ENCODE measurements around the gene MT3. TPM values are rescaled to one million over a fixed set of nuclear protein-coding genes. Genes with fewer than 3 reads are reported as not detected.

MT3 gene
- total RNA-seq, 1 experiment from 2014 or later, result not detected

DNA sequence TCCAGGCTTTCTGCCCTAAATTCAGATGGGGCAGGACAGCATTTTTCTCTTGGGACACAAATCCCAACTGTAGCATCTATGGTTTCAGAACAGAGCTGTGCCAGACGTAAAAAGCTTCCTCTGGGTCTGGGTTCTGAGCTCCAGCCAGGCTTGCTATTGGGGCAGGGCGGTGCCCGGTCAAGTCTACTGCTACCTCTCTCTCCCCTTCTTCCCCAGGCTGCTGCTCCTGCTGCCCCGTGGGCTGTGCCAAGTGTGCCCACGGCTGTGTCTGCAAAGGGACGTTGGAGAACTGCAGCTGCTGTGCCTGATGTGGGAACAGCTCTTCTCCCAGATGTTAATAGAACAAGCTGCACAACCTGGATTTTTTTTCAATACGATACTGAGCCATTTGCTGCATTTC lies 44.2 kb downstream of the MT3 start:
- Histone ChIP-seq H3K4me1 (ENCODE audit: control insufficient read depth, insufficient read depth, low read length) (peaks cover 13% of the 10 kb centered on the region), H3K27ac (ENCODE audit: low read length) (no peak overlapping the region), H3K4me3 (ENCODE audit: low read depth in 2 of 2, low read length in 2 of 2) (no peak overlapping the region), H3K27me3 (ENCODE audit: control insufficient read depth, insufficient read depth, low read length) (no peaks in the 10 kb centered on the region), H3K36me3 (ENCODE audit: control insufficient read depth, insufficient read depth, low read length) (no peaks in the 10 kb centered on the region), H3K9me3 (ENCODE audit: control insufficient read depth, insufficient read depth, low read depth, low read length) (no peaks in the 10 kb centered on the region)
- no peak for ATAC-seq
- BruUV-seq (replicated peaks), result no TSS peak
- no peak for DNase-seq (ENCODE audit: low read depth, low spot score)
- in situ Hi-C loops (cut with HindIII; ENCODE audit: low pct_unique_long_range_greater_than_20kb, low sequenced_read_pairs), result no loop called here
- TF ChIP-seq CTCF (IDR thresholded peaks at IDR 0.05) (no peak), SIN3A (IDR thresholded peaks at IDR 0.05; ENCODE audit: borderline replicate concordance, insufficient read depth, low read depth, low read length) (no peak), POLR2AphosphoS5 (IDR thresholded peaks at IDR 0.05; ENCODE audit: low read depth, low read length) (no peak), TCF7L2 (IDR thresholded peaks at IDR 0.05; ENCODE audit: low read depth, low read length) (no peak)
- TF ChIP-seq, protein P1, sequence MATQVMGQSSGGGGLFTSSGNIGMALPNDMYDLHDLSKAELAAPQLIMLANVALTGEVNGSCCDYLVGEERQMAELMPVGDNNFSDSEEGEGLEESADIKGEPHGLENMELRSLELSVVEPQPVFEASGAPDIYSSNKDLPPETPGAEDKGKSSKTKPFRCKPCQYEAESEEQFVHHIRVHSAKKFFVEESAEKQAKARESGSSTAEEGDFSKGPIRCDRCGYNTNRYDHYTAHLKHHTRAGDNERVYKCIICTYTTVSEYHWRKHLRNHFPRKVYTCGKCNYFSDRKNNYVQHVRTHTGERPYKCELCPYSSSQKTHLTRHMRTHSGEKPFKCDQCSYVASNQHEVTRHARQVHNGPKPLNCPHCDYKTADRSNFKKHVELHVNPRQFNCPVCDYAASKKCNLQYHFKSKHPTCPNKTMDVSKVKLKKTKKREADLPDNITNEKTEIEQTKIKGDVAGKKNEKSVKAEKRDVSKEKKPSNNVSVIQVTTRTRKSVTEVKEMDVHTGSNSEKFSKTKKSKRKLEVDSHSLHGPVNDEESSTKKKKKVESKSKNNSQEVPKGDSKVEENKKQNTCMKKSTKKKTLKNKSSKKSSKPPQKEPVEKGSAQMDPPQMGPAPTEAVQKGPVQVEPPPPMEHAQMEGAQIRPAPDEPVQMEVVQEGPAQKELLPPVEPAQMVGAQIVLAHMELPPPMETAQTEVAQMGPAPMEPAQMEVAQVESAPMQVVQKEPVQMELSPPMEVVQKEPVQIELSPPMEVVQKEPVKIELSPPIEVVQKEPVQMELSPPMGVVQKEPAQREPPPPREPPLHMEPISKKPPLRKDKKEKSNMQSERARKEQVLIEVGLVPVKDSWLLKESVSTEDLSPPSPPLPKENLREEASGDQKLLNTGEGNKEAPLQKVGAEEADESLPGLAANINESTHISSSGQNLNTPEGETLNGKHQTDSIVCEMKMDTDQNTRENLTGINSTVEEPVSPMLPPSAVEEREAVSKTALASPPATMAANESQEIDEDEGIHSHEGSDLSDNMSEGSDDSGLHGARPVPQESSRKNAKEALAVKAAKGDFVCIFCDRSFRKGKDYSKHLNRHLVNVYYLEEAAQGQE (IDR thresholded peaks at IDR 0.05; ENCODE audit: insufficient read depth in 1 of 2, low read depth in 2 of 2, low read length in 1 of 2), result no peak
- POLR2A ChIA-PET, result no interaction called here
- CTCF ChIA-PET, result no interaction called here
- intact Hi-C loops (cut with micrococcal nuclease; ENCODE audit: unreplicated experiment), result no loop called here

DNA sequence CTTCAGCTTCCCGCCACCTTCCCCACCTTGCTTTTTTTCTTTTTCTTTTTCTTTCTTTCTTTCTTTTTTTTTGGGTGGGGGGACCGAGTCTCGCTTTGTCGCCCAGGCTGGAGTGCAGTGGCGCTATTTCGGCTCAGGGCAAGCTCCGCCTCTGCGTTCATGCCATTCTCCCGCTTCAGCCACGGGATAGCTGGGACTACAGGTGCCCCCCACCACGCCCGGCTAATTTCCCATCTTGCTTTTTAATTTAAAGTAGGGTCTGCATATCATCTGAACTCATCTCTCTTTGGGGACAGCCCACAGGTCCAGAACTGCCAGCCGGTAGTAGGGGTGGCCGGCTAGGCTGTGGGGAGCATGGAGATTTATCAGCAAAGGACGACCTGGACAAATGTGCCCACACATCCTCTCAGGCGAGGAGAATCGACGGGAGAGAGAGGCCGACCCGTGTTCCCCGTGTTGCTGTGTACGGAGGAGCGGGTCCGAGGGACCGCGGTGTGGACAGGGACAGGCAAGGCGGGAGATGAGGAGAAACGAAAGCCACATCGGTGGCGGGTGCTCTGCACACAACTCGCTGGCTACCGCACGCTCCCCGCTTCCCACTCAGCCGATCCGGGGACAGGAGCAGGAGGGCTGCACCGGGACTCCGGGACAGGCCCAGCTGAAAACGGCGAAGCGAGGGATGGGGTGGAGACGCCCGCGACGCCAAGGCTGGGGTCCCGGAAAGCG lies 45.5 kb downstream of the MT3 start:
- no peaks in the 10 kb centered on the region for H3K27me3 ChIP-seq (ENCODE audit: control insufficient read depth, insufficient read depth, low read length)
- no peak for ATAC-seq
- POLR2A ChIA-PET, result no interaction called here

More for the DNA sequence above, 45.5 kb downstream of the MT3 start:
- in situ Hi-C loops (cut with HindIII; ENCODE audit: low pct_unique_long_range_greater_than_20kb, low sequenced_read_pairs), result no loop called here
- no TSS peak for BruUV-seq (replicated peaks)
- DNase-seq (ENCODE audit: low read depth, low spot score), result no peak
- Histone ChIP-seq H3K36me3 (ENCODE audit: control insufficient read depth, insufficient read depth, low read length) (no peaks in the 10 kb centered on the region), H3K4me1 (ENCODE audit: control insufficient read depth, insufficient read depth, low read length) (peaks cover 14% of the 10 kb centered on the region; the same call in 1 of the 2 replicates), H3K27ac (ENCODE audit: low read length) (no peak overlapping the region), H3K9me3 (ENCODE audit: control insufficient read depth, insufficient read depth, low read depth, low read length) (no peaks in the 10 kb centered on the region), H3K4me3 (ENCODE audit: low read depth in 2 of 2, low read length in 2 of 2) (no peak overlapping the region)
- intact Hi-C loops (cut with micrococcal nuclease; ENCODE audit: unreplicated experiment), result no loop called here
- TF ChIP-seq CTCF (IDR thresholded peaks at IDR 0.05), result no peak
- CTCF ChIA-PET, result no interaction called here

All from Panc1 (cell line).